GM20431 (cell line): Measurements from ENCODE around the gene EVX2.

ENCODE experiments used
- in situ Hi-C: fragments of 300-500 bp; cut with MseI, MboI; formaldehyde crosslinking; loops from one replicate; pipeline ENCODE4 v1.15.0; 2020; ENCODE audit warnings: low sequenced_read_pairs; ENCODE audit not compliant: unreplicated experiment

EVX2 gene

GRCh38 chr2:176110415-176111308, 26.9 kb upstream of the EVX2 start:
- in situ Hi-C loops = no loop called here

GRCh38 chr2:176109946-176110345, 26.2 kb upstream of the EVX2 start:
- in situ Hi-C loops = no loop called here

- in situ Hi-C loops = no loop called here
Observed at GRCh38 chr2:176109192-176109901, 25.6 kb upstream of the EVX2 start.

- in situ Hi-C loops = no loop called here
Observed at GRCh38 chr2:176107731-176108181, 24.0 kb upstream of the EVX2 start.

GRCh38 chr2:176106581-176107539, 23.1 kb upstream of the EVX2 start, which contains the start of gene HOXD11:
TSS of gene HOXD11 (plus strand) at chr2:176107280. CDS start at chr2:176107356, 76 bp downstream.
- in situ Hi-C loops = no loop called here

GRCh38 chr2:176105730-176106580, 22.2 kb upstream of the EVX2 start:
- in situ Hi-C loops = no loop called here

GRCh38 chr2:176105078-176105729, 21.4 kb upstream of the EVX2 start:
- in situ Hi-C loops = no loop called here

GRCh38 chr2:176104316-176105077, 20.7 kb upstream of the EVX2 start:
- in situ Hi-C loops = no loop called here

- in situ Hi-C loops = no loop called here
Observed at GRCh38 chr2:176103742-176104315, 20.1 kb upstream of the EVX2 start.

- in situ Hi-C loops = no loop called here
Observed at GRCh38 chr2:176103194-176103593, 19.4 kb upstream of the EVX2 start.

- in situ Hi-C loops = no loop called here
Observed at GRCh38 chr2:176102309-176102866, 18.6 kb upstream of the EVX2 start.

GRCh38 chr2:176101842-176102241, 18.1 kb upstream of the EVX2 start:
- in situ Hi-C loops = no loop called here

GRCh38 chr2:176101216-176101830, 17.6 kb upstream of the EVX2 start:
- in situ Hi-C loops = no loop called here

GRCh38 chr2:176100547-176101140, 16.9 kb upstream of the EVX2 start:
- in situ Hi-C loops = no loop called here

GRCh38 chr2:176099728-176100546, 16.2 kb upstream of the EVX2 start, which contains the start of gene HOXD12:
TSS of gene HOXD12 (plus strand) at chr2:176099795. CDS start at chr2:176099802, 7 bp downstream.
- in situ Hi-C loops = loop anchor here (25.0 kb wide), 2 partner anchors 413 to 688 kb away; no protein-coding TSS in a partner anchor
